ENCODE measurements around the gene TEDDM1. TPM values are rescaled to one million over a fixed set of nuclear protein-coding genes. Genes with fewer than 3 reads are reported as not detected.

Gene TEDDM1
- total RNA-seq, 1 donor from 2014 or later, result not detected

DNA sequence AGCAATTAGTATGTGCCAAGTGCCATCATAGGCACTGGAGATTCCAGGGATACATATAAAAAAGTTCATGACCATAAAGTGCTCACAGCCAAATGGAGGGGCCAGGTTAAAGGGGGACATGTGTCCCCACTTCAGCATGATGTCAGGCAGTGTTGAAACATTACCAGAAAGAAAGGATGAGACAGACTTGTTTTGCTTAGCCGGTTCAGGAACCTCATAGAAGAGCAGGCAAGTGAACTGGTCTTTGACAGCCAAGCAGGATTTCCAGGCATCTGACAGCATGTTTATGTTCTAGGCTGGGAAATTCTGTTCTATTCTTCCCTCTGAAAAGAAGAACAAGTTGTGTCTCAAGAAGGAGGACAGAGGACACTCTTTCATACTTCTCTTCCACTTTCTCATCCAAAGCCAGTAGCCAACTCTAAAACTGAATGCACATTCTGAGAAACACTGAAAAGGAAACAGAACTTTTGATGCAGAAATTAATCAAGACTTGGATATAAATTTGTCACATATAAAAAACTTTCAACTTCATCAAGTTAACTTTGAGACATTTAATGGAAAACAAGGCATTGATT is 48.6 kb downstream of the TEDDM1 start:
- Mint-ChIP-seq H3K27me3 (ENCODE audit: low read depth) (no peaks in the 10 kb centered on the region), H3K4me3 (no peak overlapping the region), H3K27ac (ENCODE audit: unreplicated experiment) (no peak overlapping the region), H3K36me3 (ENCODE audit: low read depth) (no peaks in the 10 kb centered on the region), H3K4me1 (peaks cover 21% of the 10 kb centered on the region), H3K9me3 (no peaks in the 10 kb centered on the region)
- TF ChIP-seq, protein P1, sequence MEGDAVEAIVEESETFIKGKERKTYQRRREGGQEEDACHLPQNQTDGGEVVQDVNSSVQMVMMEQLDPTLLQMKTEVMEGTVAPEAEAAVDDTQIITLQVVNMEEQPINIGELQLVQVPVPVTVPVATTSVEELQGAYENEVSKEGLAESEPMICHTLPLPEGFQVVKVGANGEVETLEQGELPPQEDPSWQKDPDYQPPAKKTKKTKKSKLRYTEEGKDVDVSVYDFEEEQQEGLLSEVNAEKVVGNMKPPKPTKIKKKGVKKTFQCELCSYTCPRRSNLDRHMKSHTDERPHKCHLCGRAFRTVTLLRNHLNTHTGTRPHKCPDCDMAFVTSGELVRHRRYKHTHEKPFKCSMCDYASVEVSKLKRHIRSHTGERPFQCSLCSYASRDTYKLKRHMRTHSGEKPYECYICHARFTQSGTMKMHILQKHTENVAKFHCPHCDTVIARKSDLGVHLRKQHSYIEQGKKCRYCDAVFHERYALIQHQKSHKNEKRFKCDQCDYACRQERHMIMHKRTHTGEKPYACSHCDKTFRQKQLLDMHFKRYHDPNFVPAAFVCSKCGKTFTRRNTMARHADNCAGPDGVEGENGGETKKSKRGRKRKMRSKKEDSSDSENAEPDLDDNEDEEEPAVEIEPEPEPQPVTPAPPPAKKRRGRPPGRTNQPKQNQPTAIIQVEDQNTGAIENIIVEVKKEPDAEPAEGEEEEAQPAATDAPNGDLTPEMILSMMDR (conservative IDR thresholded peaks at IDR 0.05), result no peak
- no peak for DNase-seq (ENCODE audit: low read depth, low spot score)

DNA sequence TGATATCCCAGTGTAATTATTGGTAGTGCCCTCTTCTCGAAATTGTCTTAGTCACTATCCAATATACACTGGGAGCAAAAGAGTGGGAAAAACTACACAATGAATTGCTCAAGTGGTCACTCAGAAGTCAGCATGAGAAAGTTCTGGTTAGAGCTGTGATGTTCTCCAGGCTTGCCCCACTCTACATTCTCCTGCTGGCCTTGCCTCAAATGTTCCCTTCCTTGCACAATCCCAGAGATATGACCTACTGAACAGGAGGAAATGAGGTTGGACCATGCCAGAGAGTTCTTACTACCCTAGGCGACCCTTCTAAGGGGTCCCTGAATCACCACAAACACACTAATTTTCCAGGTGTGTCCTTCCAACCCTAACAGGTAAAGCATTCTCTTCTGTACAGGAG is 49.6 kb downstream of the TEDDM1 start:
- peaks cover 13% of the 10 kb centered on the region for H3K4me1 Mint-ChIP-seq
- TF ChIP-seq, protein P1 (conservative IDR thresholded peaks at IDR 0.05), result peak; percentile 18
- H3K36me3 Mint-ChIP-seq (ENCODE audit: low read depth), result no peaks in the 10 kb centered on the region
- no peak overlapping the region for H3K4me3 Mint-ChIP-seq
- H3K27ac Mint-ChIP-seq (ENCODE audit: unreplicated experiment), result no peak overlapping the region
- DNase-seq (ENCODE audit: low read depth, low spot score), result no peak
- H3K9me3 Mint-ChIP-seq, result no peaks in the 10 kb centered on the region
- H3K27me3 Mint-ChIP-seq (ENCODE audit: low read depth), result no peaks in the 10 kb centered on the region

DNA sequence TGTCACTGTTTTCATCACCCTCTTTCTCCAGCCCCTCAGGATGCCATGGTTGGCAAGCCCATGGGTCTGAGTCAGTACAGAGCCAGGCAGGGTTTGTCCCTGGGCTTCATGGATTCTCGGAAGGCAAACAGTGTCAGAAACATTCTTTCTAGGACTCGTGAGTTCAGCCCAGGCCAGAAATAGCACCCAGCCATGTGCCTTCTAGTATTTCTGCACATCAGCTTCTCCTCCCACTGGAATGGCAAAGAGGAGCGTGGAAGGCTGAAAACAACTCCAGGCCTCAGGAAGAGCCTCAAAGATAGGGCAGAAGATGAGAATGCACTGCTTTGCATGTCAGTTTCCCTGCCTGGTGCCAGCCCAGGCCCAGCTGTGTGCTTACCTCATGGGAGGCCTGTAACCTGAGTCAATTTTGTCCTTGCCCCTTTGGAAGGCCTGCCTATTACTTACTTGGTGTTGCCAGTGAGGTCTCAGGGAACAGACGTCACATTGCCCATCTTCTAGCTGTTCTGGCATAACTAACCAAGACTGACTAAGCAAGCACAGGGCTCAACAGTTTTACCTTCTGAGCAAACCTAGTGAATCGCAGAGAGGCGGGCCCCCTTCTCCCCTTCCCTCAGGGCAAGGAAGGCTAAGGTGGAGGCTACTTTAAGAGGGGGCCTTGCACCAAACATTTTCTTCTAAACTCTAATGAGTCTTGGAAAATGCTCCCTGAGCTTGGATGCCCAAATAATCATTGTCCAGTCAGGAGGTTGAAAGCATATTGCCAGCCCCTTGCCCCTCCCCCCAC is 51.3 kb downstream of the TEDDM1 start:
- Mint-ChIP-seq H3K4me1 (peaks cover 6% of the 10 kb centered on the region), H3K27me3 (ENCODE audit: low read depth) (no peaks in the 10 kb centered on the region), H3K4me3 (no peak overlapping the region), H3K9me3 (no peaks in the 10 kb centered on the region), H3K27ac (ENCODE audit: unreplicated experiment) (no peak overlapping the region), H3K36me3 (ENCODE audit: low read depth) (no peaks in the 10 kb centered on the region)
- TF ChIP-seq, protein P1 (conservative IDR thresholded peaks at IDR 0.05), result no peak
- no peak for DNase-seq (ENCODE audit: low read depth, low spot score)

Other genes with a start within 250 kb of the TEDDM1 start
- gene GLUL, start 8.9 kb downstream of the TEDDM1 start, total RNA-seq, result 522 and 529 TPM in 2 replicates
- not detected in 2 replicates for gene RGSL1, start 49.5 kb upstream of the TEDDM1 start, total RNA-seq
- gene RNASEL, start 188.6 kb upstream of the TEDDM1 start, total RNA-seq, result 3.3 and 3.4 TPM in 2 replicates
- gene RGS16, start 203.7 kb upstream of the TEDDM1 start, total RNA-seq, result 5.8 and 6.4 TPM in 2 replicates

Data from neural crest cell (in vitro differentiated cells).